ENCODE results near the gene C1orf159.
"Not testable (repeated sequence)": the region's sequence is repeated elsewhere in the genome, so short reads cannot be mapped to it uniquely, and the experiment has no call there.

The C1orf159 gene

DNA sequence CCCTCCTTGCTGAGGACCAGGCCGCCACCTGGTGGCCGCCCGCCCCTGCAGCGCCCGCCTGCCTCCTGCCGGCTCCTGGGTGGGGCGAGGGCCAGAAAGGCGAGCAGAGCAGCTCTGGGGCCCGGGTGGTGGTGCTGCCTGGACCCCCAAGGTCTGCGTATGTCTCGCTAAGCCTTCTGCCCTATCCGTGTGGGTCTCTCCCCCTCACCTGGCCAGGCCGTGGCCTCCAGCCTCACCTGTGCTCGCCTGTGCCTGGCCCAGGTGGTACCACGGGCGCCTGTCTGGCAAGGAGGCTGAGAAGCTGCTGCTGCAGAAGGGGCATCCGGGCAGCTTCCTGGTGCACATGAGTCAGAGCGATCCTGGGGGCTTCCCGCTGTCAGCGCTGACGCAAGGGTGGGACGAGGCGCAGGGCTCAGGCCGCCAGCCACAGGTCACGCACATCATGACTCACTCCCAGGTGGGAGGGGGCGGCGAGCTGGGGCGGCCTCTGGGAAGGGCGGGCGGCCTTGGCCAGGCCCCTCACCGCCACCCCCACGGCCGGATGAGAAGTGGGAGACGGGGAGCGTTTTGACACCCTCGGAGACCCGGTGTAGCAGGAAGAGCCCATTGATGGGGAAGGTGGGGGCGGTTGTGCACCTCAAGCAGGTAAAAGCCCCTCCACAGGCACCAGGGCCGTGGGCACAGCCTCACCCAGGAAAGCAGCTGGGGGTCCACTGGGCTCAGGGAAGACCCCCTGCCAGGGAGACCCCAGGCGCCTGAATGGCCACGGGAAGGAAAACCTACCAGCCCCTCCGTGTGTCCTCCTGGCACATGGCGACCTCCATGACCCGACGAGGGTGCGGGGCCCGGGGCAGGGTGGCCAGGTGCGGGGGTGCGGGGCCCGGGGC lies 51.7 kb downstream of the C1orf159 start:
- DNase-seq: no peak

DNA sequence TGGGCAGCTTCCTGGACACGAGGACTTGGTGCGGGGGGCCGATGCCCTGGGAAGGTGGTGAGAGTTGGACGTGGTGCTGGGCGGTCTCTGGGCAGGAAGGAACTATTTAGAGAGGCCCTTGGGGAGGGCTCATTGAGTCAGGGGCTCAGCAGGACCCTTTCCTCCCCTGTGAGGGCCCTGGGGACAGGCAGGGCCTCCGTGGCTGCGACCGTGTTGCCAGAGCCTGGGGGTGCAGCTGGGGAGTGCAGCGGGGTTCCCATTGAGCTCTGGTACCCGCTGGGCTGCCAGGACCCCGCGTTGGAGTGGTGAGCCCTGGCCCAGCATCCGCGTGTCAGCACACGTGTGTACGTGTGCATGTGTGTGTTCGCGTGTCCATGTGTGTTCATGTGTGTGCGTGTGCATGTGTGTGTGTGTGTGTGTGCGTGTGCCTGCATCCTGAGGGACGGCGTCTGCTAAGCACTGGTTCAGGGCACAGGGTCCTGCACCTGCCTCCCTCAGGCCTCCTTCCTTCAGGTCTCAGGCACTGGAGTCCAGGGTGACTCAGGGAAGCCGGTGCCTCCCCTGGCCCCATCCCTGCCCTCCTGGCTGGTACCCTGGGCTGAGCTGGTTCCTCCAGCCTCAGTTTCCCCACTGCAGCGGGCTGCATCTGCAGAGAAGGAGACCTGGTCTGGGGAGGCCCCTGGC lies 52.5 kb downstream of the C1orf159 start:
- DNase-seq: no peak

DNA sequence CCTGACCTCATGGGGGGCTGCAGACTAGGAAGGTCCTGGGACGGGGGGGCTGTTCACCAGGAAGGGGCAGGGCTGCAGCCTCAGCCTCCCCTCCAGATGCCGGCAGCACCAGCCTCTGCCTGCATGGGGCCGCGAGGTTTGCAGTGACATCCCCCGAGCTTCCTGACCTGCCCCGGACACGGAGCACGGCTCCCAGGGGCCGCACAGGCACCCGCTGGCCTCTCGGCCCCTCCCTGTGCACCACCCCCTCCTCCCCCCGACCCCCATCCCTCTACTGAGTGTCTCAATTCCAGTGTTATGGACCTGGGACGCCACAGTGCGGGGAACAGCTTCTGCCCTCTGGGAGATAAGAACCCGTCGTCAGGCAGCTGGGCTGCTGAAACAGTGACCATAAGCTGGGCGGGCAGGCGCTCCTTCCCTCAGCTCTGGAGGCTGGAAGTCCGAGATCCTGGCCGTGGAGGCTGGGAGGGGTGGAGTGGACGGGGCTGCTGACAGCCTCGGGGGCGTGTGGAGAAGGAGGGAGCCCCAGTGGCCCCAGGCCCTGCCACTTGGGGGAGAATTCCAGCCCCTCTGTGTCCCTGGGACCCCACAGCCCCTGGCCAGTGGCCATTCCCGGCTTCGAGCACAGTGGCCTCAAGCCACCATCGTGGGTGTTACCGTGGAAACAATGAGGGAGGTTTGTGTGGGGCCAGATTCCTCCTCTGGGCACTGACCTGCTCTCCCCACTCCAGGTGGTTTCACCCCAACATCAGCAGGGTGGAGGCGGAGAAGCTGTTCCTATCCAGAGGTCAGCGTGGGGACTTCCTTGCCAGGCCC lies 53.3 kb downstream of the C1orf159 start:
- no peak for DNase-seq

DNA sequence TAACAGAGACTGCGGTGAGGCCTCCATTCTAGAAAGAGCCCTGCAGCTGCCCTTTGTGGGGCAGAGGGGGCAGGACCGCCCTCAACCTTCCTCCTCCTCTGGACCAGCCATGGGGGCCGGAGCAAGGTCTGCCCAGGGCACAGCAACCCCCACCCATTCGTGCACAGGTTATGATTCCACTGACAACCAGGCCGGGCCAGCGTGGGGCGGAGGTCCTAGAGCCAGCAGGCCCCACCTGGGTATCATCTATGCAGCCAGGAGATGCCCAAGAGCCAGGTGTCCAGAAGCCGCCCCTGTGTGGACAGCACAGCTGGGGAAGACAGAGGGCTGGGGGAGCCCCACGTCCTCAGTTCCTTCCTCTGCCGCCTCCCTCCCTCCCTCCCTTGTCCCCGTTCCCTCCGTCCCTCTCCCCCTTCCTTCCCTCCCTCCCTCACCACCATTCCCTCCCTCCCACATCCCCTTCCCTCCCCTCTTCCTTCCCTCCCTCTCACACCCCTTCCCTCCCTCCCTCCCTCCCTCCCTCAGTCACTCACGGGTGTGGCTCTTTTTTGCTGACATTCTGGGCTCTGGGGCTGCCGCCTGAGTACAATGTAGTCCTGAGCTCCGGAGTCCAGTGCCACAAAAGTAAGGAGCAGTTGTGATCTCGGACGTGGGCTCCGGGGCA lies 54.1 kb downstream of the C1orf159 start:
- no peak for DNase-seq

DNA sequence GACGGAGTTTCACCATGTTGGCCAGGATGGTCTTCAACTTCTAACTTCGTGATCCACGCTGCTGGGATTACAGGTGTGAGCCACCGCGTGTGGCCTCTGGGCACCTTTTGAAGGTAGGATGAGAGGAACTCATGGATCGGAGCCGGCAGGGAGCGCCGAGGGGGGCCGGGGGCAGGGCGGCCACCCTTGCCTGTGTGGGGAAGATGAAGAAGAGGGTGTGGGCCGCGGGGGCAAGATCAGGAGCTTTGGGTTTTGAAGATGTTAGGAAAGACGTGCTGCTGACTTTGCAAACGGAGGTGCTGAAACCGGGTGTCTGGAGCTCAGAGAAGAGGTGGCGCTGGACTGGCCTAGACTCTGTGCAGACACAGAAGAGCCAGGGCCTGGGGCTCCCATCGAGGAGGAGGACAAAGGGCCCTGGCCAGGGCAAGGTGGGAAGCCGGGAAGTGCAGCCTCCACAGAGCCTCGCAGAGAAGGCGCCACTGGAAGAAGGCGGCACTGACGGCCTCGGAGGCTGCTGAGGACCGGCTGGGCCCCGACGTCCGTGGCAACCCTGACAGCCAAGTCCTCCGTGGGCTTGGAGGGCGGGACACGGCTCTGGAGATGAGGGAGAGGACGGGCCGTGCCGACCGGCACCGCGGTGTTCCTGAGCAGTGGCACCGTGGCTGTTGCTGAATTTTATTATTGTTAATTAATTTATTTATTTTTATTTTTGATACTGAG lies 55.4 kb downstream of the C1orf159 start:
- no peak for DNase-seq

DNA sequence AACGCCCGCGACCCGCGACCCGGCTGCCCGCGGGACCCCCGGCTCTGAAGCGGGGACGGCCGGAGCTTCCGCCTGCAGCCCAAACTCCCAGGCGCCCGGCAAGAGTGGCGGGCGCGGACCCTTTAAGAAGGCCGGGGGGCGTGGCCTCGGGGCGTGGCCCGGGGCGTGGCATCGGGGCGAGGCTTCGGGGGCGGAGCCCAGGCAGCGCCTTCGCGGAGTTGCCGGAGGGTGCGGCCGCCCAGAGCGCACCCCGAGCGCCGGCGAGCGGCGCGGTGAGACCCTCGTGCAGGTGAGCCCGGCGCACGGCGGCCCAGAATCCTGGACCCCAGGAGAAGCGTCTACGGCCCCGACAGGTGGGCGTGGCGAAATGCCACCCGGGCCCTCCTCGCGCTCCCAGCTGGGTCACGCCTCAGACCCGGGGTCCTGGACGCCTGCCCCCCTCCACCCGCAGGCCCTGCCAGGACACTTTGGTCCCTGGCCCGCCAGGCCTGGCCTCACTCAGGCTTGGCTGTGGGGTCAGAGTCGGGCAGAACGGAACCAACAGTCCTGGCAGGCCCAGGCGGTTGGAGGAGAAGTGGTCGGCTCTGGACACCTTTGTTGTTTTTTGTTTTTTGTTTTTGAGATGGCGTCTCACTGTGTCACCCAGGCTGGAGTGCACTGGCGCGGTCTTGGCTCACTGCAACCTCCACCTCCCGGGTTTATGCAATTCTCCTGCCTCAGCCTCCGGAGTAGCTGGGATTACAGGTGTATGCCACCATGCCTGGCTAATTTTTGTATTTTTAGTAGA lies 56.2 kb downstream of the C1orf159 start:
- DNase-seq: peak; percentile 76

DNA sequence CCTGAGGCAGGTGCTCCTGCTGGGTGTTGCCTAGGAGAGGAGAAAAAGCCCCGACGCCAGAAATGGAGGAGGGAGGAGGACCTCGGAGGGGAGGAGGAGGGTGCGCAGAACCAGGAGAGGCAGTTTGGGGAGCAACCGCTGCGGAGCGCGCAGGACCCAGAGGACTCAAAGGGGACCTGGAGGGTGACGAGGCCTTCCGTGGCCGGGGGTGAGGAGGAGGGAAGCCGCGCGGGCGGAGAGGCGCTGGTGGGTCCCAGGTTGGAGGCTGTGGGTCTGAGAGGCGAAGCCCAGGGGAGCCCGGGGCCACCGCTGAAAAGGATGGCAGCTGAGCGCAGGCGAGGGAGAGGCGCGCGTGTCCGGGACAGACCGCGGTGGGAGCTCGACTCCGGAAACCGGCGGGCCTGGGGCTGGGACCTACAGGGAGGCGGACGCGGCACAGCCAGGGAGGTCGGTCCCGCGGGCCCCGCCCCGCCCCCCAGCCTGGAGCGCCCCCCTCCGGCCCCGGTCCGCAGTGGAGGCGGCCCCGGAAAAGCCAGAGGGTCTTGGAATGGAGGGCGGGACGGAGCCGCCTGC lies 56.9 kb downstream of the C1orf159 start:
- DNase-seq: no peak

DNA sequence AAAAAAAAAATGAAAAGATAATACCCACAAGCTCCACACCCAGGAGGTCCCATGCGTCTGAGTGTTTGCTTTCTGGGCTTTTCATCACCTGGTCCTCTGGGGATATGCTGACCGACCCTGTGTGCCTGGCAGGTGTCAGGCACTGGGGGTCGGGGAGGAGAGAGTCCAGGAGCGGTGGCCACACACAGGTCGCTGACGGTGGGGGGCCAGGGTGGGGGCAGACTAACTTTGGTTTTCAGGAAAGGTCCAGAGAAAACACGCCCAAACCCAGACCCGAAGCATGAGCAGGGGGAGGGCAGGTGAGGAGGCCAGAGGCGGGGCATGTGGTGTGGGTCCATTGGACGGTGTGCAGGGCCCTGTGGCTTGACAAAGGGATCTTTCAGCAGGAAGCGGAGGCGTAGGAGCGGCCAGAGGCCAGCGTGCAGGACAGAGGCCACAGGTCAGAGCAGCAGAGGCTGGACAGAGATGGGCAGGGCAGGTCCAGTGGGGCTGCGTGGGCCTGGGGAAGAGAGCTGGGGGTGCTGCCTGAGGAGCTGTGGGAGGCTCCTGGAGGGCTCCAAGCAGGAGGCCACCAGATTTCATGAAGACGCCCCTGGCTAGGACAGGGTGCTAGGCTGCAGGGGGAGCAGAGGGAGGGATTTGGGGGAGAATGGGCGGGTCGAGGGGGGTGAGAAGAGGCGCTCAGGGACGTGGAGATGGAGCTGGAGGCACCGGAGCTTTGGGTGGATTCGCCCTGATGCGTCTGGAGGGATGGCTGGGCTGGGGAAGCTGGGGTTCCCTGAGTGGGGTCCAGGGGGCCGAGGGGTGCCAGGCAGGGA lies 57.6 kb downstream of the C1orf159 start:
- no peak for DNase-seq

DNA sequence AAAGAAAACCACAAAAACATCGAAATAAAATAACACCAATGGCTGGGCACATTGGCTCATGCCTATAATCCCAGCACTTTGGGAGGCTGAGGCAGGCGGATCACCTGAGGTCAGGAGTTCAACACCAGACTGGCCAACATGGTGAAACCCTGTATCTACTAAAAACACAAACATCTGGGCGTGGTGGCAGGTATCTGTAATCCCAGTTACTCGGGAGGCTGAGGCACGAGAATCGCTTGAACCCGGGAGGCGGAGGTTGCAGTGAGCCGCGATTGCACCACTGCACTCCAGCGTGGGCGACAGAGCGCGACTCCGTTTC lies 58.2 kb downstream of the C1orf159 start:
- DNase-seq: not testable (repeated sequence)

DNA sequence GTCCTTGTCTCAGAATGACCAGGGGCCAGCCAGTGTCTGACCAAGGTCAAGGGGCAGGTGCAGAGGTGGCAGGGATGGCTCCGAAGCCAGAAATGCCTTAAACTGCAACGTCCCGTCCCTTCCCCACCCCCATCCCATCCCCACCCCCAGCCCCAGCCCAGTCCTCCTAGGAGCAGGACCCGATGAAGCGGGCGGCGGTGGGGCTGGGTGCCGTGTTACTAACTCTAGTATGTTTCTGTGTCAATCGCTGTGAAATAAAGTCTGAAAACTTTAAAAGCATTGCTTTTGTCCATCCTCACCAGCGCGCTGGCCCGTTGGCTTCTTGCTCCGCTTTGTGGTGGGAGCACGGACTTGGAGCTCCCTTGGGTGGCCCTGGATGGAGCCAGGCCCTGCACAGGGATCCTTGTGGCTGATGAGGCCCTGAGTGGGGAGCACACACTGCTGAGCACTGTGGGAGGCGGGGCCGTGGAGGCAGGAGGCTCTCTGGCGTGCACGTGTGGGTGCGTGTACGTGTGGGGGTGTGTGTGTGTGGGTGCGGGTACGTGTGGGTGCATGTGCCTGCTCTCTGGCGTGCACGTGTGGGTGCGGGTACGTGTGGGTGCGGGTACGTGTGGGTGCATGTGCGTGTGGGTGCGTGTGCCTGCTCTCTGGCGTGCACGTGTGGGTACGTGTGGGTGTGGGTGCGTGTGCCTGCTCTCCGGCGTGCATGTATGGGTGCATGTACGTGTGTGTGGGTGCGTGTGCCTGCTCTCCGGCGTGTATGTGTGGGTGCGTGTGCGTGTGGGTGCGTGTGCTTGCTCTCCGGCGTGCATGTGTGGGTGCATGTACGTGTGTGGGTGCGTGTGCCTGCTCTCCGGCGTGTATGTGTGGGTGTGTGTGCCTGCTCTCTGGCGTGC lies 59.8 kb downstream of the C1orf159 start:
- DNase-seq: no peak

DNA sequence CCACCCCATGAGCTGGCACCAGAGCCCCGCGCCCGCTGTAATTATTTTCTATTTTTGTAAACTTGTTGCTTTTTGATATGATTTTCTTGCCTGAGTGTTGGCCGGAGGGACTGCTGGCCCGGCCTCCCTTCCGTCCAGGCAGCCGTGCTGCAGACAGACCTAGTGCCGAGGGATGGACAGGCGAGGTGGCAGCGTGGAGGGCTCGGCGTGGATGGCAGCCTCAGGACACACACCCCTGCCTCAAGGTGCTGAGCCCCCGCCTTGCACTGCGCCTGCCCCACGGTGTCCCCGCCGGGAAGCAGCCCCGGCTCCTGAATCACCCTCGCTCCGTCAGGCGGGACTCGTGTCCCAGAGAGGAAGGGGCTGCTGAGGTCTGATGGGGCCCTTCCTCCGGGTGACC lies 60.9 kb downstream of the C1orf159 start:
- DNase-seq: no peak

DNA sequence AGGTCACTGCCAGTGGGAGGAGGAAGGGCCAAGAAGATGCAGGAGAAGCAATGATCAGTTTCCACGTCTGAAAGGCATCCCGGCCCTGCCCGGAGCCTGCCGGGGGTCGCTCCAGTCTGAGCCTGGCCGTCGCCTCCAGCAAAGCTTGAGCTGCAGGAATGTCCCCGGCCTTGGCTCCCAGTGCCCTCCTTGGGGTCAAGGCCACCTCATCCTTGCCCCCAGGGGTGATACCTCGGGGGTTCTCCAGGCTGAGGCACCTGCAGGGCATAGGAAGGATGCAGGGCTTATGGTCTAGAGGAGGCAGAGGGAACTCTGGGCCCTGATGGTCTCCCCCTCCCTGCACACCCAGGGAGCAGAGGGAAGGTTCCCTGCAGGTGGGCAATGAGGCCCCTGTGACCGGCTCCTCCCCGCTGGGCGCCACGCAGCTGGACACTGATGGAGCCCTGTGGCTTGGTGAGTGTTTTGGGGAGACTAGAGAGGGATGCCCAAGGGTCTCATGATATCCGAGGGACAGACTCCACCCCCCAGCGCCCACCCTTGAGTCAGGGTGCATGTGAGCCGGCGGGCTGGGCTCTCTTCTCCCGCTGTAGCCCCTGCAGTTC lies 61.7 kb downstream of the C1orf159 start:
- no peak for DNase-seq

DNA sequence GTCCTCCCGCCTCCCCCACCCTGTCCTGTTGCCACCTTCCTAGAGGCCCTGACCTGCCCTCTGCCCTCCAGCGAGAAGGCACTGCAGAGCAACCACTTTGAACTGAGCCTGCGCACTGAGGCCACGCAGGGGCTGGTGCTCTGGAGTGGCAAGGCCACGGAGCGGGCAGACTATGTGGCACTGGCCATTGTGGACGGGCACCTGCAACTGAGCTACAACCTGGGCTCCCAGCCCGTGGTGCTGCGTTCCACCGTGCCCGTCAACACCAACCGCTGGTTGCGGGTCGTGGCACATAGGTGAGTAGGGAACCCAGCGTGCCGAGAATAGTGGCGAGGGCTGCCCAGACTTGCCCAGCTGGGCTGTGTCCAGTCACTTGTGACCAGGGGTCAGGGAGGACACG lies 62.2 kb downstream of the C1orf159 start:
- no peak for DNase-seq

DNA sequence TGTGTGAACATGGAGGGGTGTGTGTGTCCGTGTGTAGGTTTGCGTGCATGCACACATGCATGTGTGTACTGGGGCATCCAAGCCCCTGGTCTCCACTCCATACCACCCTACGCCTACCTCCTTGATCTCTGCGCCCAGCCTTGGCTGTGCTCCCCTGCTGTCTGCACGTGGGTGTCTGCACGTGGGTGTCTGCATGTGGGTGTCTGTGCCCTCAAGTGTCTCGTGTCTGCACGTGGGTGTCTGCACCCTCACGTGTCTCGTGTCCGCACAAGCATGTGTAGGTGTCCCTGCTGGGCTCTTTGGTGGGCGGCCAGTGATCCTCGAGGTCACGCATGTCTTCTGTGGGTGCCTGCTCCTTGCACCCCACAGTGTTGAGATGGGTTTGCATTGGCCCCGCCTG lies 62.9 kb downstream of the C1orf159 start:
- DNase-seq: no peak

DNA sequence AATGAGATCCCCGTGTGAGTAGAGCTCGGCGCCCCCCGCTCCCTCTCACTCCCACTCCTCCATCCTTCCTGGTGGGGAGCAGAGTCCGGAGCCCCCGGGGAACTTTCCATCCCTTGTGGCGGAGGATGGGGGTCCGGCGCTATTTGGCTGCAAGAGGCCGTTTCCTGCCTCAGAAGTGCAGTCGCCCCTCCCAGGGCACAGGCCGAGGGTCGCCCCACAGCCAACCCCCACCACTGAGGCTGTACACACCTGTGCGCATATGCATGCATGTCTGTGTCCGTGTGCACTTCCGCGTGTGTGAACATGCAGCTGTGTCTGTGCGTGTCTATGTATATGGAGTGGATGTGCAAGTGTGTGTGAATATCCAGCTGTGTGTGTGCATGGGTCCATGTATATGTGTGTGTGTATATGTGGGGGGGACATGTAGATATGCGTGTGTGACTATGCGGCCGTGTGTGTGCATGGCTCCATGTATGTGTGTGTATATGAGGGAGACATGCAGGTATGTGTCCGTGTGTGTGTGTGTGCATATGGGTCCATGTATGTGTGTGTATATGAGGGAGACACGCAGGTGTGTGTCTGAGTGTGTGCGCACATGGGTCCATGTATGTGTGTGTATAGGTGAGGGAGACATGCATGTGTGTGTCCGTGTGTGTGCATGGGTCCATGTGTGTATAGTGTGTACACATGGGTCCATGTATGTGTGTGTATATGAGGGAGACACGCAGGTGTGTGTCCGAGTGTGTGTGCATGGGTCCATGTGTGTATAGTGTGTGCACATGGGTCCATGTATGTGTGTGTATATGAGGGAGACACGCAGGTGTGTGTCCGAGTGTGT lies 63.7 kb downstream of the C1orf159 start:
- no peak for DNase-seq

DNA sequence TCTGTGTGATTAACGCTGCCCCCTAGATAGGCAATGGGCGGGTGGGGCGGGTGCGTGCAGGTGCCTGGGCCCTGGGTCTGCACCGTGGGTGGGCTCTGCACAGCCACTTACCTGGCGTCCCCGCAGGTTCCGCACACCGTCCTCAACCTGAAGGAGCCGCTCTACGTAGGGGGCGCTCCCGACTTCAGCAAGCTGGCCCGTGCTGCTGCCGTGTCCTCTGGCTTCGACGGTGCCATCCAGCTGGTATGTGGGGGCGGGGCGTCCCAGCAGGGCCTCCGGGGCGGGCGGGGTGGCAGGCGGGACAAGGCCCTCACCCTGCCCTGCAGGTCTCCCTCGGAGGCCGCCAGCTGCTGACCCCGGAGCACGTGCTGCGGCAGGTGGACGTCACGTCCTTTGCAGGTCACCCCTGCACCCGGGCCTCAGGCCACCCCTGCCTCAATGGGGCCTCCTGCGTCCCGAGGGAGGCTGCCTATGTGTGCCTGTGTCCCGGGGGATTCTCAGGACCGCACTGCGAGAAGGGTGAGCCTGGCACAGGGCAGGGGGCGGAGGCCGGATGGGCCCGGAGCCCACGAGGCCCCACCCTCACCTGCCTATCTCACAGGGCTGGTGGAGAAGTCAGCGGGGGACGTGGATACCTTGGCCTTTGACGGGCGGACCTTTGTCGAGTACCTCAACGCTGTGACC lies 64.6 kb downstream of the C1orf159 start:
- DNase-seq: no peak

DNA sequence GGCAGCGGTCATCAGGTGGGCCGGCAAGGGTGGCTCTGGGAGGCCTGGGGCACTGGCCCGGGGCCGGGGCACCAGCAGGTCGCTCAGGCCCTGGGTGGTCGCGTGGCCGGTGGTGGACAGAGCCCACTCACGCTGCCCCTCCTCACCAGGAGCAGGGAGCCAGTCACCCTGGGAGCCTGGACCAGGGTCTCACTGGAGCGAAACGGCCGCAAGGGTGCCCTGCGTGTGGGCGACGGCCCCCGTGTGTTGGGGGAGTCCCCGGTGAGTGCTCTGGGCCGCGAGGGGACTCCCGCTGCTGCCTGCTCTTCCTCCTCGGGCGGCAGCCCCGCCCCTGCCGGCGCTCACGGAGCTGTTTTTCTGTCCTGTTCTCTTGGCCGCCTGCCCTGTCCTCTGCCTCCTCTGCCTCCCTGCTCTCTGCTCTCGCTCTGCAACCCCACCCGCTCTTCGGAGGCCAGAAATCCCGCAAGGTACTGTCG lies 65.3 kb downstream of the C1orf159 start:
- DNase-seq: no peak

Measured in NCI-H1436 (cell line).